Raji (cell line): Measurements from ENCODE around the gene ARMC7.

Experiments
- POLR2A ChIP-seq: IDR thresholded peaks from 2 replicates; pipeline ENCODE4 v1.6.1; 2011; ENCODE audit warnings: low read depth, low read length, control low read depth; ENCODE audit not compliant: insufficient read depth

Gene ARMC7

GRCh38 chr17:75077072-75077495 lies 32.7 kb upstream of the ARMC7 start:
- no peak for TF ChIP-seq POLR2A

- TF ChIP-seq POLR2A = no peak
Measured at GRCh38 chr17:75077496-75078283, 32.1 kb upstream of the ARMC7 start.

- no peak for TF ChIP-seq POLR2A
Measured at GRCh38 chr17:75078284-75079022, 31.3 kb upstream of the ARMC7 start.

GRCh38 chr17:75079023-75079373 lies 30.8 kb upstream of the ARMC7 start:
- TF ChIP-seq POLR2A = no peak

DNA sequence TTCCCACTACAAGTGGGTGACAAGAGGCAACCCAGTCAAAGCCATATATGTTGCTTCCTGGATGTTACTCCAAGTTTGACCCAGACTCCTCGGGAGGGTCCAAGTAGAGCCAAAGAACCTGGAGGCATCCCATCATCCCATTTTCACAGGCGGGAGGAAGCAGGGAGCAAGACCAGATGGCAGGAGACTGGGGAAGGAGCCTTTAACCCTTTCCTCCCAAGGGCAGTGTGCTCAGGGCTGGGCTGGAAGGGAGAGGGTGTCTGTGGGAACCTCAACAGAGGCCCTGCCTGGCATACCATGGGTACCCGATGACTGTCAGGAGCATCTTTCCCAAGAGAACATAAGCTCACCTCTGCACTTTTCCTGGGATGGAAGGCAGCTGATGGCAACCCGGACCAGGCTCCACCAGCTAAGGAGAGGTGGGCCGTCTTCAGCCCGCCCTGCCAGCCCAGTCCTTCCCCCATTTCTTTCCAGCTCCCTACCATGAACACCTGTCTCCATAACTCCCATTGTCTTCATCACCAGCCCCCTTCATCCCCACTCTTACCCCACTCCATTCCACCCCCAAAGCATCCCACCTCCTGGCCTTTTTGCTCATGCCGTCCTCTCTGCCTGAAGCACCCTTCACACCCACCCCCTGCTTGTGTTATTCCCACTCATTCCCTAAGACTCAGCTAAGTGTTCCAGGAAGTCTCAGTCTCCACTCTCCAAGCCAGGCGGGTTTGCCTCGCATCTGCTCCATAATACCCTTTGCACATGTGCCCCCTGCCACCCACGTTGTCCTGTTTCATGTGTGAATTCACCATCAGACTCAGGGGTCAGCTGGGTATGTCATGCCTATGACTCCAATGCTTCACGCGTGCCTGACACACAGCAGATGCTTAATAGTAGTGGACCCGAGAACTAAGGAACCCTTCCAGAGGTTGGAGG lies 27.9 kb upstream of the ARMC7 start:
- no peak for TF ChIP-seq POLR2A

GRCh38 chr17:75082683-75083082 lies 27.1 kb upstream of the ARMC7 start:
- TF ChIP-seq POLR2A = no peak

DNA sequence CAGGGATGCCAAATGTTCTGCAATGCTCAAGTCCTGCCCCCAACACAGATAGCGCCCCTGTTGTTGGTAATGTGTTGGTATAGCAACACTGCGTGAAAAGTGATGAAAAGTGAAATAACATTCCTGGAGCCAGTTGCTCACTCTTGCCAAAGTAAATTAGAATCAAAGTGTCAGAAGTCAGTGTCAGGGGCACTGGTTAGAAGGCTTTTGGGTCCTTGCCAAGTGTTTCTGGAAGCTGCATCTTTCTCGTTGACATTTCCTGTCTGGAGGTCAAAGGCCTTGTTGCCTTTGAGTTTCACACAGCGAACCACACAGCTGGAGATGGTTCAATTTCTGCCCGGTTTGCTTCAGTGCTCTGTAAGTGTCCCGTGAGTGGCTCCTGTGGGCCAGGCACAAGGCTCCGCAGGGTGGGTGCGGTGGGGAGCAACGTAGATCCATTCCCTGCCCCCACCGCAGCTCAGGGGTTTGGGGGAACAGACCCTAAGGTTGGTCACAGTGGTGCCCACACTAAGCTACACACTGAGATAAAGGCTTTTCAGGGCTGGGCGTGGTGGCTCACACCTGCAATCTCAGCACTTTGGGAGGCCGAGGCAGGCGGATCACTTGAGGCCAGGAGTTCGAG lies 25.6 kb upstream of the ARMC7 start:
- no peak for TF ChIP-seq POLR2A

DNA sequence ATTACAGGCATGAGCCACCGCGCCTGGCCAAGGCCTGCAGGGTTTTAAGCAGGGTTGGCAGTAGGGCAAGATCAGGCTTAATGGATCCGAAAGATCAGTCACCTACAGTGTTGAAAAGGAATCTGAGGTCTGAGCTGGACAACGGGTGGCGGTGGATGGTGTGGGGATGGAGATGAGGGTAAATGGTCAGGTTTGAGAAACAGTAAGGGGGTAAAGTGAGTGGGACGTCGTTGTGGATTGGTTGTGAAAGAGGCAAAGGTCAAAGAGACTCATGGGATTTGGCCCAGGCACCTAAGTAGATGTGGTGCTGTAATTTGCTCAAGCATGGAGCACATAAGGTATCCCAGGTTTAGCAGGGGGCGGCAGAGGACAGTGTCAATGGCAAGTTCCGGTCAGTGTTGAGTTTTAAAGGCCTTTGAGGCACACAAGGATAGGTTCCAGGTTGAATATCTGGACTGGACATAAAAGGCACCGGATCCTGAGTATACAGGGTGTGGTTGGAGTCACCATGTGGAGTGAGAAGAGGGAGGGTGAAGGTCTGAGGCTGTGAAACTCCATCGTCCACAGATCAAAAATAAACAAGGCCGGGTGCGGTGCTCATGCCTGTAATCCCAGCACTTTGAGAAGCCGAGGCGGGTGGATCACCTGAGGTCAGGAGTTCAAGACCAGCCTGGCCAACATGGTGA lies 23.1 kb upstream of the ARMC7 start:
- no peak for TF ChIP-seq POLR2A

DNA sequence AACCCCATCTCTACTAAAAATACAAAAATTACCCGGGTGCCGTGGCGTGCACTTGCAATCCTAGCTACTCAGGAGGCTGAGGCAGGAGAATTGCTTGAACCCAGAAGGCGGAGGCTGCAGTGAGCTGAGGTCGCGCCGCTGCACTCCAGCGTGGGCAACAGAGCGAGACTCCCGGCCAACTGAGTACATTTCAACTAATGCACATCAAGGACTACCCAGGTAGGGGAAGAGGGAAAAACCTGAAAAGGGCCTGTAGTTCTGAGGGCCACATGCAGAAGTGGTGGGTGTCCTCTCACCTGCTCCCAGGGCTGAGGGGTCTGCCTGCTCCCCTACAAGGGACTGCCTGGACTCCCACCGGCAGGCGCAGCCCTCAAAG lies 22.6 kb upstream of the ARMC7 start:
- no peak for TF ChIP-seq POLR2A

GRCh38 chr17:75087558-75088453 lies 22.0 kb upstream of the ARMC7 start, which contains the start of gene SLC16A5:
Gene SLC16A5 (plus strand): TSS chr17:75087954. CDS start chr17:75093637, 5,683 bp downstream.
- TF ChIP-seq POLR2A = no peak

- TF ChIP-seq POLR2A = no peak
Measured at GRCh38 chr17:75088465-75089417, 21.0 kb upstream of the ARMC7 start.
